DMS53 treated with DMSO at 0.1 percent for 48 hours (cell line): ENCODE results near the gene ESYT1.
A peak's percentile ranks its signal among the peaks of the same experiment; 100 is the strongest.

ENCODE experiments used
- DNase-seq: peaks from one replicate; lab custom pipeline; 2025; ENCODE audit not compliant: unreplicated experiment; lab: John Stamatoyannopoulos, UW

ESYT1 gene

GRCh38 chr12:56128670-56129205, 671 bp downstream of the ESYT1 start:
- no peak for DNase-seq

GRCh38 chr12:56129206-56129941, 1.3 kb downstream of the ESYT1 start:
- DNase-seq = no peak

GRCh38 chr12:56129942-56130495, 2.0 kb downstream of the ESYT1 start:
- no peak for DNase-seq

- no peak for DNase-seq
Observed at GRCh38 chr12:56130876-56131275, 2.8 kb downstream of the ESYT1 start.

GRCh38 chr12:56134897-56135296, 6.8 kb downstream of the ESYT1 start:
- no peak for DNase-seq

- no peak for DNase-seq
Observed at GRCh38 chr12:56137853-56138571, 9.9 kb downstream of the ESYT1 start.

- DNase-seq = no peak
Observed at GRCh38 chr12:56141946-56142784, 14.1 kb downstream of the ESYT1 start.

- no peak for DNase-seq
Observed at GRCh38 chr12:56143217-56143616, 15.2 kb downstream of the ESYT1 start.

- no peak for DNase-seq
Observed at GRCh38 chr12:56143870-56144269, 15.8 kb downstream of the ESYT1 start.

- no peak for DNase-seq
Observed at GRCh38 chr12:56145217-56145616, 17.1 kb downstream of the ESYT1 start.

GRCh38 chr12:56146492-56147460, 18.7 kb downstream of the ESYT1 start:
- no peak for DNase-seq

GRCh38 chr12:56150563-56150962, 22.5 kb downstream of the ESYT1 start:
- no peak for DNase-seq

GRCh38 chr12:56151672-56152131, 23.6 kb downstream of the ESYT1 start:
- DNase-seq = peak; percentile 66

GRCh38 chr12:56152132-56152755, 24.2 kb downstream of the ESYT1 start, which contains the start of gene MYL6B:
Gene MYL6B, plus strand, starts transcription at chr12:56152587. Its CDS starts 1,332 bp downstream, at chr12:56153919.
- DNase-seq = peak; percentile 86

- no peak for DNase-seq
Observed at GRCh38 chr12:56152756-56153677, 24.9 kb downstream of the ESYT1 start.

- no peak for DNase-seq
Observed at GRCh38 chr12:56153678-56154065, 25.6 kb downstream of the ESYT1 start.

- DNase-seq = no peak
Observed at GRCh38 chr12:56154246-56154771, 26.2 kb downstream of the ESYT1 start.

GRCh38 chr12:56154818-56155217, 26.8 kb downstream of the ESYT1 start:
- DNase-seq = no peak
